Right renal cortex interstitium (tissue), 3 donors: Measurements from ENCODE around the gene AMELX. TPM values are rescaled to one million over a fixed set of nuclear protein-coding genes. Genes with fewer than 3 reads are reported as not detected.

Source experiments
- polyA plus RNA-seq, 3 donors: library from polyadenylated mRNA; unstranded; fragments of 120-200 nt; gene quantifications; one replicate each; pipeline ENCODE4 v1.2.1, GENCODE V29; 2013; ENCODE audit not compliant: insufficient read length in 3 of 3

AMELX gene
- polyA plus RNA-seq, 3 donors, result not detected

Other genes with a start within 250 kb of the AMELX start
- 10 to 100 TPM; 28.7 to 31.0 (median 30.2) TPM for gene HCCS, start 182.1 kb upstream of the AMELX start, polyA plus RNA-seq